Fibroblast of gingiva (primary cell): ENCODE results near the gene SLC4A2.
"Not testable (repeated sequence)": the region's sequence is repeated elsewhere in the genome, so short reads cannot be mapped to it uniquely, and the experiment has no call there.

ENCODE experiments used
- DNase-seq: peaks from one replicate; pipeline ENCODE4 v3.0.0-alpha.2; 2011; ENCODE audit warnings: low read depth

Gene SLC4A2

GRCh38 chr7:151024435-151025056 is 34.8 kb upstream of the SLC4A2 start, which contains the start of gene ATG9B:
Gene ATG9B, minus strand, starts transcription at chr7:151024494. Its CDS starts 71 bp downstream, at chr7:151024423.
- DNase-seq, result no peak

GRCh38 chr7:151025924-151026671 is 33.3 kb upstream of the SLC4A2 start:
- no peak for DNase-seq

GRCh38 chr7:151026771-151027727 is 32.3 kb upstream of the SLC4A2 start:
- not testable (repeated sequence) for DNase-seq

DNA sequence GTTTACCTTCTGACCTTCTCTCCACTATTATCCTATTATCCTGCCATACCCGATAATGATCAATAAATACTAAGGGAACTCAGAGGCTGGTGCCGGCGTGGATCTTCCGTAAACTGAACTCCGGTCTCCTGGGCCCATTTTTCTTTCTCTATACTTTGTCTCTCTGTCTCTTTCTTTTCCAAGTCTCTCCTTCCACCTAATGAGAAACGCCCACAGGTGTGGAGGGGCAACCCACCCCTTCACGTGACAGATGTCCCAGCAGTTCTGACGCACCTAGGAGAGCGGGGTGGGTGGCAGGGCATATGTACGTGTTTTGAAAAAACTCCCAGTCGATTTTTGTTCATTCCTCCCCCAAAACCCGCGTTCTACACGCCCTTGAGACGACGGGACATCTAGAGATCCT is 31.7 kb upstream of the SLC4A2 start:
- DNase-seq, result not testable (repeated sequence)

DNA sequence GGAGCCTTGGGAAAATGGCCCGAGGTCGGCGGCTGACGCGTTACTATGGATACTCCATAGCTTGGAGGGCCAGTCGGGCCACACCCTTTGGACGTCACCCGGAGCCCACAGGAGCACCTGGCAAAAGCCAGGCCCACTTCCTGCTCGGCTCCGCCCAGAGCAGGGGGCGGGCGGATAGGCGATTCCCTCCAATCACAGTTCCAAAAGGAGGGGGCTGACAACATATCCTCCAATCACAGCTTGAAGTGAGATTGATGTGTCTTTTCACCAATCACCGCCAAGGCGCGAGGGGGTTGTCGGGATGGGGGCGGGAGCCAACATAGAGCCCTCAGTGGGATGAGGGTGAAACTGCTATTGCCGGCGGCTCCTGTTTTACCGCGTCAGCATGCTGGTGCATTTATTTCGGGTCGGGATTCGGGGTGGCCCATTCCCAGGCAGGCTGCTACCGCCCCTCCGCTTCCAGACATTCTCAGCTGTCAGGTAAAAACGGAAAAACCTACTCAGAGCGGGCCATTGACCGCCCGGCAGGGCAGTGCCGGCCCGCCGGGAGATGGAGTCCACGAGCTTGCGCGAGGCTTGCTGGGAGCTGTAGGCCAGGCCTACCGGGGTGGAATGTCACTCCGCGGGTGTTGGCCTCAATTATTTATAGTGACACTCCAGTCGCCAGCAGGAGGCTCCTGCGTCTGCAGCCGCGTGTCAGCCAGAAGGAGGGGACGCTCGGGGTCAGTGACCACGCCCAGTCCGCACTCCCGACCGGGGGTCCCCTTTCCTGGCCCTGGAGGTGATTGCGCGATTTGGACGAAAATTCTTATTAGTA is 31.1 kb upstream of the SLC4A2 start, which contains the start of gene ABCB8:
Gene ABCB8 (plus strand): TSS at position 320 of the 817 bp plus-strand sequence. CDS start 66 bp downstream, at position 386.
- DNase-seq, result peak; percentile 98

DNA sequence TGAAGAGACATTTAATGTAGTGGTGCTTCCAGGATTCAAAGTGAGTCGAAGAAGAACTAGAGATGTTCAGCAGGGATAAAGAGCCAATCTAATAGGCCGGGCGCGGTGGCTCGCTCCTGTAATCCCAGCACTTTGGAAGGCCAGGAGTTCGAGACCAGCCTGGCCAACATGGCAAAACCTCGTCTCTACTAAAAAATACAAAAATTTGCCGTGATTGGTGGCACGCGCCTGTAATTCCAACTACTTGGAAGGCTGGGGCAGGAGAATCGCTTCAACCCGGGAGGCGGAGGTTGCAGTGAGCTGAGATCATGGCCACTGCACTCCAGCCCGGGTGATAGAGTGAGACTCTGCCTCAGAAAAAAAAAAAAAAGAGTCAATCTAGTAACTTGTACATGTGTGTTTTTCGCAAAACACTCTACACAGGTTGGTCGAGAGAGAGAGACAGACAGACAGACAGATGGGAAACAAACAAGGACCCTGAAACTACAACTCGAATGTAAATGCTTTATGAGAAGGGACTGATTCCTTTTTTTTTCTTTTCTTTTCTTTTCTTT is 30.4 kb upstream of the SLC4A2 start:
- no peak for DNase-seq

DNA sequence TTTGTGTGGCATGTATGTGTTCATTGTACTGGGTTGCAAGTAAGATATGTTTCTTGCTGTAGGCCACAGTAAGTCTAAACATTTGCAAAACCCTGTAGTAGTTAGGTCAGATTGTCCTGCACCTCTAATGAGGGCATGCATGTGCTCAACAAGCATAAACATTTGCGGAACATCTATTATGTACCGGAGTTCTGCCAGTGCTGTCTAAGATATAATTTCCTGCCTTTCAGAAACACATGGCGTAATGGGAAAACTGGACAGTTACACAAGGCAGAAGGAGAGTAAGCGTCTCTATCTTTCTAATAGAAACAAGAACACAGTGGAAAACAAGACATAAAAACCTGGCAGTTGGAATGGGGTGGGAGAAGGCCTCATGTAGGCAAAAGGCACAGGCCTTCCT is 28.4 kb upstream of the SLC4A2 start:
- peak; percentile 30 for DNase-seq

DNA sequence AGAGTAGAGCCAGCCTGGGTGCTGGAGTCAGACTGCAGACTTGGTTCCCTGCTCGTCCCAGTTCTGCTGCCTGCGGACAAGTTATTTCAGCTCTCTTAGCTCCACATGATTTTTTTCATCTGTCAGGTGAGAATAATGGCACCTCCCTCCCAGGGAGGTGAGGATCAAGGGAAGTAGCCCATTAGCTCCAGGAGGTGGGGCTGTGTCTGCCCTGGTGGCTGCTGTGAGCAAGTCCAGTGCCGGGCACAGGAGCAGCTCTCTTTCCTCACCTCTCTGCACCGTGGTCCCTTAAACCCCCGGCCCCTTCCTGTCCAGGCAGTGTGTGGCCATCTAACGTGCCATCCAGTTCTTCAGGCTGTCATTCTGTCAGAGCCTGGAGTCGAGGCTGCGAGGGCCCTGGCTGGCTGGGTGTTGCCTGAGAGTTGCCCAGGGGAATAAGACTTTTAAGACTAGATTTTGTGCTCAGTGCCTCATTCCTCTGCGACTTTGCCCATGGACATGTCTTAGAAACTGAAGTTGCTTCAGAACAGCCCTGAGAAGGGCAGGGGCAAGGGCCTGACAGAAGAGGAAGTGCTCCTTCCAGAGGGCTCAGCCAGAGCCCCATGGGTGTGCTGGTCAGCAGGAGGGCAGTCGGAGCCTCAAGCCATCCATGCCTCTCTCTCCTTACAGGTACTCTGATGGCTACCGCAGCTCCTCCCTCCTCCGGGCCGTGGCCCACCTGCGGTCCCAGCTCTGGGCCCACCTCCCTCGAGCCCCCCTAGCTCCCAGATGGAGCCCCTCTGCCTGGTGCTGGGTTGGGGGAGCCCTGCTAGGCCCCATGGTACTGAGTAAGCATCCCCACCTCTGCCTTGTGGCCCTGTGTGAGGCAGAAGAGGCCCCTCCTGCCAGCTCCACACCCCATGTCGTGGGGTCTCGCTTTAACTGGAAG is 26.2 kb upstream of the SLC4A2 start:
- DNase-seq, result no peak

- DNase-seq, result no peak
Observed at GRCh38 chr7:151033864-151034249, 25.5 kb upstream of the SLC4A2 start.

GRCh38 chr7:151034312-151035025 is 24.9 kb upstream of the SLC4A2 start:
- no peak for DNase-seq

DNA sequence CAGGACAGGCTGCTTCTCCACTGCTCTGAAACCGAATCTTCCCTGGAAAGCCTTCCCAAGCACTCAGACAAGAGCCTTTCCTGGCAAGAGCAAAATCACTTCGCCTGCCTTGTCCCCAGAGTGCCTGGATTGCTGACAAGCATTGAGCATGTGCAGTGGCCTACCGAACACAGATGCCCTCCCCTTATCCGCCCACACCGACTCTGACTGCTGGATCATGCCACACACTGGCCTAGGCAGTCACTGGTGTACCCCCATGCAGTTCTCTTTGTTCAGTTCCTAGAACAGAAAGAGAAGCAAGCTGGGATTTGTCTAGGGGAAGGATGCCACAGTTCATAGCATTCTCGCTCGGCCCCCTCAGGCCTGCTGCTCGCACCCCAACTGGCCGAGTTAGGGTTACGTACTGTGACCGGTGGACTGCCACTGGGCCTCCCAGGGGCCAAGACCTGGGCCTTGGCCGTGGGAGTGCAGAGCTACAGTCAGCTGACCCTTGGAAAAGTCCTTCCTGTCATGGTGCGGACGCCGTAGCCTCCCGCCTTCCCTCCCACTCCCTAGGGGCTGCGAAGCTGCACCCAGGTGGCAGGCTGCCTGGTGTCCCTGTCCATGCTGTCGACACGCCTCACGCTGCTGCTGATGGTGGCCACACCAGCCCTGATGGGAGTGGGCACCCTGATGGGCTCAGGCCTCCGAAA is 24.2 kb upstream of the SLC4A2 start:
- no peak for DNase-seq

- DNase-seq, result no peak
Observed at GRCh38 chr7:151035902-151036301, 23.5 kb upstream of the SLC4A2 start.

DNA sequence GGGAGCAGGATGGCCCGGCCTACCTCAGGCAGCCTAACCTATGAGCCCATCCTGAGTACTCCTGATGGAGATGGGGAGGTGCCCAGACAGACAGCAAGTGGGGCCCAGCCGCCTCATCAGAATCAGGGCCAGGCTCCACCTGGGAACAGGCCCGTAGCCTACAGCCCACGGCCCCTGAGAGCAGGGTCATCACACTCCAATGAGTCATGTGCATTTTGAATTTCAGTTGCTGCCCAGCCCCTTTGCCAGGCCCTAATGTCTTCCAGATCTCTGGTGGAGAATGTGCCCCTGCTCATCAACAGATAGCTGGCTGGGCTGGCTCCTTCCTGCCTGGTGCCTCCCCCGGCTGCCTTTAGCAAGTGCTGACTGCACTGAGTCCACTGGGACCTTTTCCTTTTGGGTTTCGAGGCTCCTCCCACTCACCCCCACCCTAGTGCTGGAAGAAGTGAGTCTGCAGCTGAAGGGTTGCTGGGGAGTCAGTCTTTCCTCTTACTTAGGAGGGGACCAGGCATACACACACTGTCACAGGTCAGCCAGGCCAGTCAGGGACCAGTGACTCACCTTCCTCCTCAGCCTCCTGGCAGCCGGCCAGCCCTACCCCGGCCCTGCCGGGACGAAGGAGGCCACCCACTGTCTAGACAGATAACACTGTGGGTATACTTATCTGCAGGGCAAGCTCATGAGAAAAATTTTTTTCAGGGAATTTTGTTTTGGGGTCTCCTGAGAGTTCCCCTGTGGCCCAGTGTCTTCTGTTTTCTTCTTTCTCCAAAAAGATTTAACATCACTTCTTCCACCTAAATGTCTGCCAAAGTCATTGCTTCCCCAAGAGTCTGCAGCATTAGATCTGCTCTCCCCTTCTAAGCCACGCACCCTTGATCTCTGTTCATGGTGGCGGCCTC is 20.2 kb upstream of the SLC4A2 start:
- DNase-seq, result peak; percentile 86

DNA sequence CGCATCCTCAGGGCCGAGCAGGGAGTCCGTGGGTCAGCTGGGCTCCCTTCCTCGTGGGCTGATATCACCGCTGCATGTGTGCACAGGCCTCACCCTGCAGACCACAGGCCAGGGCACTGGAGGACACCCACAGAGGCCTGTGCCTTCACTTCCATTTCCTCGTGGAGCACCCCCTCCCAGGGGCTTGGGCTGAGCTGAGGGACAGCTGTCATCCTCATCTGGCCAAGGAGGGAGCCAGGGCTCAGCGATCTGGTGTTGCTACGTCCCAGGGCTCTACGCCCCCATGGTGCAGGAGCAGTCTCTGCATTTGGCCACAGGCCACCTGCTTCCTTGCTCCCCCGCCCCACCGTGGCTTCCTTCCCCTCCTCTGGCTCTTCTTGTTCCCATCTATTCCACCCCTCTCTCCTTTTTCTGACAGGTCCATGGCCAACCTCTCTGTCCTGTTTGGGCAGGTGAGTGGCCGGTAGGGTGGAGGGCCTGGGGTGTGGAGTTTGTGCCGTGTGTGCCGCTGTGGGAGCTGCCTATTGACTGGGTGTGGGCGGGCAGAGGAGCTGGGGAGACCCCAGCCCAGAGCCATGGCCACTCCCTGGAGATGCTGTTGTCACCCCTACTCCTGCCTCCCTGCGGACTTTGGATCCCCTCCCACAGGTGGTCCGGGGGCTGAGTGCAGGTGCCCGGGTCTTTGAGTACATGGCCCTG is 19.4 kb upstream of the SLC4A2 start:
- DNase-seq, result no peak

- no peak for DNase-seq
Observed at GRCh38 chr7:151040616-151041375, 18.6 kb upstream of the SLC4A2 start.

DNA sequence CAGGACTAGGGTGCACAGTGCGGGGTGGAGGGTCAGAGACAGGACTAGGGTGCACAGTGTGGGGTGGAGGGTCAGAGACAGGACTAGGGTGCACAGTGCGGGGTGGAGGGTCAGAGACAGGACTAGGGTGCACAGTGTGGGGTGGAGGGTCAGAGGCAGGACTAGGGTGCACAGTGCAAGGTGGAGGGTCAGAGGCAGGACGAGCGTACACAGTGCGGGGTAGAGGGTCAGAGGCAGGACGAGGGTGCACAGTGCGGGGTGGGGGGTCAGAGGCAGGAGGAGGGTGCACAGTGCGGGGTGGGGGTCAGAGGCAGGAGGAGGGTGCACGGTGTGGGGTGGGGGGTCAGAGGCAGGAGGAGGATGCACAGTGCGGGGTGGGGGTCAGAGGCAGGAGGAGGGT is 15.9 kb upstream of the SLC4A2 start:
- DNase-seq, result not testable (repeated sequence)
